Ascending aorta (tissue), 2 donors: ENCODE results near the gene SEPTIN5. TPM values are rescaled to one million over a fixed set of nuclear protein-coding genes. Genes with fewer than 3 reads are reported as not detected.

Source experiments
- DNase-seq, 2 donors: peaks; one replicate each; pipeline ENCODE4 v3.0.0-alpha.2; 2019; ENCODE audit warnings: low spot score in 2 of 2
- H3K27ac ChIP-seq, 2 donors: fragments of 200-600 bp; sonication (generic); one replicate each; pipeline ENCODE4 v1.5.1; 2016 to 2017; ENCODE audit warnings: mild to moderate bottlenecking in 1 of 2
- H3K27me3 ChIP-seq: fragments of 200-600 bp; sonication (generic); one replicate; pipeline ENCODE4 v1.5.1; 2017
- H3K36me3 ChIP-seq, 2 donors: fragments of 200-600 bp; sonication (generic); one replicate each; pipeline ENCODE4 v1.5.1; 2016
- H3K4me1 ChIP-seq, 2 donors: fragments of 200-600 bp; sonication (generic); one replicate each; pipeline ENCODE4 v1.5.1; 2016 to 2017; ENCODE audit warnings: mild to moderate bottlenecking in 1 of 2
- H3K4me3 ChIP-seq, 2 donors: fragments of 200-600 bp; sonication (generic); one replicate each; pipeline ENCODE4 v1.5.1; 2016 to 2017; ENCODE audit warnings: mild to moderate bottlenecking in 1 of 2
- H3K9me3 ChIP-seq, 2 donors: fragments of 200-600 bp; sonication (generic); one replicate each; pipeline ENCODE4 v1.5.1; 2016
- intact Hi-C: fragments of 100-400 bp; cut with DNase I; formaldehyde crosslinking; loops from one replicate; pipeline ENCODE4 v1.15.1; 2023
- total RNA-seq: library from RNA; depleted of rRNA; stranded (reverse); fragments of >200 nt; gene quantifications from one replicate; pipeline ENCODE4 v1.1.0, GENCODE V29; 2016
- TF ChIP-seq, protein P1 (sequence below), 3 experiments: fragments of 200-600 bp in 2 of 3; fragments of 450-650 bp in 1 of 3; sonication (generic) in 2 of 3; IDR thresholded peaks; one replicate each; pipeline ENCODE4 v1.5.1; 2016 to 2019; ENCODE audit warnings: antibody characterized with exemption in 3 of 3, mild to moderate bottlenecking in 1 of 3, moderate library complexity in 1 of 3

Gene SEPTIN5
- total RNA-seq, 1 donor from 2014 or later: 105 TPM

DNA sequence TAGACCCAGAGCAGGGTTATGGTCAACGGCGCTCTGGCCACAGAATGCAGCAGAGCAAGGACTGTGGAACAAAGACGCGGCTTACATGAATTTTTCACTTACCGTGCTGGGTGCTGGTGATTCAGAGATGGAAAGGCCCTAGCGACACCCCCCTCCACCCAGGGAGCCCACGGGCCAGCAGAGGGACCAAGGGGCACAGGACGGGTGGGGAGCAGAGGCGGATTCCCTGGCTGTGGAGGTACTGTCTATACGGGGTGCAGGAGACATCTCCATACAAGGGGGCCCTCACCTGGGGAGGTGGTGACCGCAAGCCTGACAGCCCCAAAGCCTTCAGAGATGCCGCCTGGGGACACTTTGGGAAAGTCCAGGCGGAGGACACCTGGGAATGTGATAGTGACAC is 1.1 kb upstream of the SEPTIN5 start:
- no peaks in the 10 kb centered on the region for H3K9me3 ChIP-seq
- no peak overlapping the region for H3K27ac ChIP-seq
- TF ChIP-seq, protein P1, sequence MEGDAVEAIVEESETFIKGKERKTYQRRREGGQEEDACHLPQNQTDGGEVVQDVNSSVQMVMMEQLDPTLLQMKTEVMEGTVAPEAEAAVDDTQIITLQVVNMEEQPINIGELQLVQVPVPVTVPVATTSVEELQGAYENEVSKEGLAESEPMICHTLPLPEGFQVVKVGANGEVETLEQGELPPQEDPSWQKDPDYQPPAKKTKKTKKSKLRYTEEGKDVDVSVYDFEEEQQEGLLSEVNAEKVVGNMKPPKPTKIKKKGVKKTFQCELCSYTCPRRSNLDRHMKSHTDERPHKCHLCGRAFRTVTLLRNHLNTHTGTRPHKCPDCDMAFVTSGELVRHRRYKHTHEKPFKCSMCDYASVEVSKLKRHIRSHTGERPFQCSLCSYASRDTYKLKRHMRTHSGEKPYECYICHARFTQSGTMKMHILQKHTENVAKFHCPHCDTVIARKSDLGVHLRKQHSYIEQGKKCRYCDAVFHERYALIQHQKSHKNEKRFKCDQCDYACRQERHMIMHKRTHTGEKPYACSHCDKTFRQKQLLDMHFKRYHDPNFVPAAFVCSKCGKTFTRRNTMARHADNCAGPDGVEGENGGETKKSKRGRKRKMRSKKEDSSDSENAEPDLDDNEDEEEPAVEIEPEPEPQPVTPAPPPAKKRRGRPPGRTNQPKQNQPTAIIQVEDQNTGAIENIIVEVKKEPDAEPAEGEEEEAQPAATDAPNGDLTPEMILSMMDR (IDR thresholded peaks at IDR 0.05): no peak
- H3K4me1 ChIP-seq: peaks cover 10 to 20% of the 10 kb centered on the region in 2 donors
- intact Hi-C loops: loop anchor here (10.0 kb wide), 4 partner anchors 78 to 568 kb away; partner anchors contain the start of genes CLTCL1, ESS2, RANBP1 and TRMT2A
- no peak for DNase-seq
- no peaks in the 10 kb centered on the region for H3K36me3 ChIP-seq
- no peaks in the 10 kb centered on the region for H3K27me3 ChIP-seq
- H3K4me3 ChIP-seq: no peak overlapping the region

DNA sequence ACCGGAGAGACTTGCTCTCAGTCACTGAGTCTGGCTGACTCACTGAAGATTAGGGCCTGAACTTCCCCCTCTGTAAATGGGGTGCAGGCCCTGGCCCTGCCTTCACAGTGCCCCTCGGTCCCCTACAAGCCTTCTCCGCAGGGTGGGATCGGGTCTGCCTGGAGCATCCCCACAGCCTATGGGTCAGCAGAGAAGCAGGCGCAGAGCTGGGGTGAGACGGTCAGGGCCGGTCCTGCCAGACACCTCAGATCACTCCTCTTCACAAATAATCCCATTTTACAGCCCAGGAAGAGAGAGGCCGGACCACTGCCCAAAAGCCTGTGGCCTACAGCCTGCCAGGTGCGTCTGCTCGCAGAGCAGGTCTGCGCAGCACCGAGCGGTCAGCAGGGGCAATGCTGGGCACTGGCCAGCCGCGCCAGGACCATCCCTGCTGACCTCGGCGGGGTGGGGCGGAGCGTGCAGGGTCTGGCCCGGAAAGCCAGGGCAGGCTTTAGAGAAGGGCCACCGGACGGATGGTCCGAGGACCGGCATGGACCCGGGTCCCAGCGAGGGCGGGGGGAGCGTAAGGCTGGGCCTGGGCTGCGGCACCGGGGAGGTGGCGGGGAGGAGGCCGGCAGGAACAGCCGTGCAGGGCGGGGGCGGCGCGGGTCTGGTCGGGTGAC is 522 bp upstream of the SEPTIN5 start:
- no peaks in the 10 kb centered on the region for H3K9me3 ChIP-seq
- TF ChIP-seq, protein P1 (IDR thresholded peaks at IDR 0.05): no peak
- no peak for DNase-seq
- H3K4me1 ChIP-seq: peaks cover 10 to 25% of the 10 kb centered on the region in 2 donors
- H3K27ac ChIP-seq: no peak overlapping the region
- H3K27me3 ChIP-seq: no peaks in the 10 kb centered on the region
- H3K36me3 ChIP-seq: no peaks in the 10 kb centered on the region
- H3K4me3 ChIP-seq: peak overlapping the region; percentile 70 to 90
- intact Hi-C loops: loop anchor here (10.0 kb wide), 4 partner anchors 79 to 569 kb away; partner anchors contain the start of genes CLTCL1, ESS2, RANBP1 and TRMT2A

DNA sequence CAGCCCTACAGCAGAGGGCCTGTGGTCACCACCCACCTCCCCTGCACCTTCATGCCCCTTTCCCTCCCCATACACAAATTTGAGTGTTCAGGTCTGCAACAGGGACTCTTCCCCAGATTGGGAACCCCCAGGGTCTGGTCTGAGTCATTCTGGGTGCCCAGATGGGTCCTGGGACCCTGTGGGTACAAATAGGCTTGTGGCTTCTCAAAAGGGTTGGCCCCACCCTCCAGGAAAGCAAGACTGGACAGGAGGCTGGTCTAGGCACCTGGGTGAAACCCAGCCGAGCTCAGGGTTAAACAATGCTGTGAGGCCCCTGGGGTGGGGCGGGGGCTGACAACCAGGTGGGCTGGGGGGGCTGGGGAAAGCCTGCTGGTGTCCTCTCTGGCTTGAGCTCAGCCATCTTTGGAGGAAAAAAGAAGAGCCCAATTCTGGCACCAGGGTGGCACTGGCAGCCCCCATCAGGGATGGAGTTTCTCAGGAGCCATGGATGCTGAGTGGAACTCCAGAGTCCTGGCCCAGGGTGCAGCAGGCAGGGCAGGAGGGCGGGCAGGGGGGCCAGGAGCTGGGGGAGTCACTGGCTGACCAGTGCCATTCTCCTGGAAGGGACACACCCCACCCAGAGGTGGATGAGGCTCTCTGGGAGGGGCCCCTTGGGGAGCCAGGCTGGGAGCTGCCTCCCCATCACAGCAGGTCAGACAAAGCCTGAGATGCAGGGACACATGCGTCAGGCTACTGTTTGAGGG is 1.1 kb downstream of the SEPTIN5 start:
- no peaks in the 10 kb centered on the region for H3K27me3 ChIP-seq
- H3K4me3 ChIP-seq: peak overlapping the region; percentile 70 to 90
- no peak for DNase-seq
- no peaks in the 10 kb centered on the region for H3K36me3 ChIP-seq
- TF ChIP-seq, protein P1 (IDR thresholded peaks at IDR 0.05): no peak
- intact Hi-C loops: loop anchor here (5.0 to 10.0 kb wide), 6 partner anchors 81 to 571 kb away; partner anchors contain the start of genes CLTCL1, ESS2, HIRA and MRPL40
- H3K4me1 ChIP-seq: peaks cover 13 to 31% of the 10 kb centered on the region in 2 donors
- H3K9me3 ChIP-seq: no peaks in the 10 kb centered on the region
- peak overlapping the region; percentile 1 to 33 for H3K27ac ChIP-seq

DNA sequence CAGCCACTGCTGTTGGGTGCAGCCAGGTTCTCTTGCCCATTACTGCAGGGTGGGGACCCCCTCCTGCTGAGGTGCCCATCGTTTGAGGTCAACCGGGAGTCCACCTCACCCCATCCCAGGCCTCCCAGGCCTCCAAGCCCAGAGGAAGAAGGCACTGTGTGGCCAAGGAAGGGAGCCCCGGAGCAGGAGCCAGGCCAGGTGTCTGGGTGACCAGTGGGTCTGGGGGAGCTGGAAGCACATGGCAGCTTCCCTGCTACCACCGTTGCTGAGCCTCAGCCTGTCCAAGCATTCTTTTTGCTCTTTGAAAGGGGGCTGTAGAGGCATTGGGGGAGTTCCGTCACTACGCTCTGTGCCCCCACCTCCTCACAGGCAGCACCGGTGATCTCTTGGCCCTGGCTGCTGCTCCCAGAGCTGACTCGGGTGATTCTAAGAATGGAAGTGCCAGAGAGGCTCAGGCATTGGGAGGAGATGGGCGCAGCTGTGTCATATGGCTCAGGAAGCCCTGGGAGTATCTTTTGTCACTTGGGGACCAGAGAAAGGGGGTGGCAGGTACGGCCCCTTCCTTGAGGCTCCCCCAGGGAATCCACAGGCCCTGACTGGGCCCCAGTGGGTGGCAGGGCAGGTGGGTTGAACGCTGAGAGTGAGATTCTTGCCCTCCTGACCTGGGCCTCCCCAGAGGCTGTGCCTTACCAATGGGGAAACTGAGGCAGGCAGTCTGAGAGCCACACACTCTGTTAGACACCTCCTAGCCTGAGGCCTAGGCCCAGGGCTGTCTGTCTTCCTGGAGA is 1.9 kb downstream of the SEPTIN5 start:
- intact Hi-C loops: loop anchor here (5.0 to 10.0 kb wide), 6 partner anchors 81 to 571 kb away; partner anchors contain the start of genes CLTCL1, ESS2, HIRA and MRPL40

DNA sequence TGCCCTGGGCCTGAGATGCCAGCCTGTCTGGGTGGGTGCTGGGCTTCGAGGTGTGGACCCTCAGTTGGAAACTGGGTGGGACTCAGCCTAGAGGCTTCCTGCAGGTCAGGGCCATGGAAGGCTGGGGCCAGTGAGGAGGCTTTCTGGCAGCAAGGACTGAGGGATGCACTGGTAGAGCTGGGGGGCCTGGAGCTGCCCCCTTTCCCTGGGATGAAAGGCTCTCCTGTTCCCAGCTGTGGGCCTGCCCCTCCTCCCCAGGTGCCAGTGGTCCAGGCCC is 2.5 kb downstream of the SEPTIN5 start:
- intact Hi-C loops: loop anchor here (5.0 to 10.0 kb wide), 6 partner anchors 82 to 572 kb away; partner anchors contain the start of genes CLTCL1, ESS2, HIRA and MRPL40
- no peak for DNase-seq
- TF ChIP-seq, protein P1 (IDR thresholded peaks at IDR 0.05): no peak
- no peaks in the 10 kb centered on the region for H3K9me3 ChIP-seq
- H3K4me1 ChIP-seq: peaks cover 13 to 31% of the 10 kb centered on the region in 2 donors
- H3K27me3 ChIP-seq: no peaks in the 10 kb centered on the region
- no peak overlapping the region for H3K4me3 ChIP-seq
- peaks cover 3 to 5% of the 10 kb centered on the region in 2 donors for H3K36me3 ChIP-seq
- H3K27ac ChIP-seq: no peak overlapping the region

More for the DNA sequence above, 1.9 kb downstream of the SEPTIN5 start:
- H3K27ac ChIP-seq: no peak overlapping the region
- no peak for DNase-seq
- no peak overlapping the region for H3K4me3 ChIP-seq
- peaks cover 13 to 31% of the 10 kb centered on the region in 2 donors for H3K4me1 ChIP-seq
- H3K27me3 ChIP-seq: no peaks in the 10 kb centered on the region
- no peaks in the 10 kb centered on the region for H3K36me3 ChIP-seq
- no peaks in the 10 kb centered on the region for H3K9me3 ChIP-seq
- TF ChIP-seq, protein P1 (IDR thresholded peaks at IDR 0.05): no peak
